ENCODE measurements around the gene CDIPT.

The CDIPT gene

GRCh38 chr16:29809031-29809747 lies 53.8 kb downstream of the CDIPT start:
- H3K36me3 ChIP-seq (ENCODE audit: insufficient read depth, insufficient read length, low read length) = peaks cover 44% of the 10 kb centered on the region
- TF ChIP-seq ZNF274 (IDR thresholded peaks at IDR 0.05; ENCODE audit: low read depth, low read length) (no peak), SUZ12 (IDR thresholded peaks at IDR 0.05; ENCODE audit: extremely low read depth, insufficient read depth, insufficient read length) (no peak), YY1 (IDR thresholded peaks at IDR 0.05; ENCODE audit: insufficient read depth, insufficient read length) (no peak)
- H3K4me1 ChIP-seq (ENCODE audit: insufficient read depth, insufficient read length) = peaks cover 25% of the 10 kb centered on the region
- peak overlapping the region; percentile 100 for H3K9ac ChIP-seq (ENCODE audit: insufficient read length, low read depth)
- peak overlapping the region; percentile 100 for H3K4me3 ChIP-seq (ENCODE audit: insufficient read length, low read depth)
- H3K9me3 ChIP-seq (ENCODE audit: insufficient read depth, low read length) = no peaks in the 10 kb centered on the region
- no peak for DNase-seq (ENCODE audit: low read depth, low spot score)
- no peaks in the 10 kb centered on the region for H3K27me3 ChIP-seq (ENCODE audit: insufficient read depth, insufficient read length)

Data from NT2/D1 (cell line).